Lung (tissue), 12 donors: ENCODE results near the gene TRAF7. TPM values are rescaled to one million over a fixed set of nuclear protein-coding genes. Genes with fewer than 3 reads are reported as not detected.

Experiments used
- ATAC-seq: fragments of 200-7000 bp; cut with Tn5 transposase; one replicate; pipeline ENCODE4 v1.9.1; 2020; ENCODE audit warnings: moderate number of reproducible peaks; ENCODE audit not compliant: insufficient read depth, low FRiP score
- DNase-seq, 3 donors: peaks; one replicate each; pipeline ENCODE4 v3.0.0-alpha.2; 2013 to 2017
- H3K27ac ChIP-seq, 2 donors: one replicate each; pipeline ENCODE4 v1.5.1; 2013; ENCODE audit warnings: mild to moderate bottlenecking in 2 of 2, moderate library complexity in 2 of 2, control low read depth in 1 of 2, inconsistent platforms in 1 of 2, low read depth in 1 of 2, low read length in 1 of 2
- H3K27me3 ChIP-seq, 3 donors: one replicate each; pipeline ENCODE4 v1.5.1; 2013; ENCODE audit warnings: low read length in 2 of 3; ENCODE audit not compliant: control insufficient read depth in 3 of 3, insufficient read depth in 3 of 3
- H3K36me3 ChIP-seq, 4 donors: one replicate each; pipeline ENCODE4 v1.5.1; 2013; ENCODE audit warnings: low read length in 4 of 4, mild to moderate bottlenecking in 1 of 4, moderate library complexity in 1 of 4; ENCODE audit not compliant: control insufficient read depth in 4 of 4, insufficient read depth in 4 of 4
- H3K4me1 ChIP-seq, 5 donors: one replicate each; pipeline ENCODE4 v1.5.1; 2013; ENCODE audit warnings: low read length in 5 of 5, mild to moderate bottlenecking in 2 of 5, moderate library complexity in 1 of 5; ENCODE audit not compliant: control insufficient read depth in 5 of 5, insufficient read depth in 5 of 5
- H3K4me3 ChIP-seq: one replicate; pipeline ENCODE4 v1.5.1; 2013; ENCODE audit warnings: mild to moderate bottlenecking, control low read depth, moderate library complexity
- H3K9ac ChIP-seq, 2 donors: one replicate each; pipeline ENCODE4 v1.5.1; 2013; ENCODE audit warnings: low read length in 2 of 2, control low read depth in 1 of 2; ENCODE audit not compliant: insufficient read depth in 1 of 2
- H3K9me3 ChIP-seq, 4 donors: one replicate each; pipeline ENCODE4 v1.5.1; 2013; ENCODE audit warnings: low read length in 3 of 4, mild to moderate bottlenecking in 1 of 4, moderate library complexity in 1 of 4; ENCODE audit not compliant: control insufficient read depth in 4 of 4, insufficient read depth in 3 of 4
- CTCF ChIP-seq: IDR thresholded peaks from 2 replicates; pipeline ENCODE4 v1.5.1; 2012; ENCODE audit warnings: mild to moderate bottlenecking; ENCODE audit errors: control extremely low read depth, extremely low read depth
- WGBS, 2 donors: extraction: QIAGEN DNeasy Blood & Tissue Kit; methylation state at CpG; one replicate each; pipeline ENCODE4 v1.1.7; 2013; 5-methylcytosine and 5-hydroxymethylcytosine counted together
- polyA plus RNA-seq, 2 donors: library from polyadenylated mRNA; stranded (reverse); fragments of 200-250 nt; gene quantifications; one replicate each; pipeline ENCODE4 v1.2.1, GENCODE V29; 2013
- total RNA-seq, 2 donors: library from RNA; depleted of rRNA in 1 of 2; stranded (reverse); fragments of >200 nt in 1 of 2; gene quantifications; one replicate each; pipeline ENCODE4 v1.2.1, GENCODE V29; 2014 to 2021
- donor health status: control.
- donor health status: control.
- donor health status: Bipolar disorder and iron deficiency.
- donor health status: healthy.
- donor health status: DM: yes; HTN: yes; CAD: no.

The TRAF7 gene
- total and polyA plus RNA-seq, 4 donors, result 33.4 to 74.2 (median 48.3) TPM

- peaks cover 0 to 3% (median 0%) of the 10 kb centered on the region in 5 donors for H3K4me1 ChIP-seq
Observed at GRCh38 chr16:2172688-2173335, 17.2 kb downstream of the TRAF7 start.

GRCh38 chr16:2173366-2173765 lies 17.8 kb downstream of the TRAF7 start:
- H3K4me1 ChIP-seq, result peaks cover 0 to 3% (median 0%) of the 10 kb centered on the region in 5 donors
- 93 to 98% methylated on average over 14 of the region's 14 CpGs for WGBS, 2 donors
- peaks cover 4 to 77% (median 13%) of the 10 kb centered on the region in 4 donors for H3K36me3 ChIP-seq
- no peaks in the 10 kb centered on the region for H3K27me3 ChIP-seq
- H3K27ac ChIP-seq, result no peak overlapping the region
- no peaks in the 10 kb centered on the region for H3K9me3 ChIP-seq
- no peak overlapping the region for H3K4me3 ChIP-seq
- no peak for TF ChIP-seq CTCF
- DNase-seq (no peak), ATAC-seq (no peak)
- no peak overlapping the region for H3K9ac ChIP-seq

More at GRCh38 chr16:2172688-2173335, 17.2 kb downstream of the TRAF7 start:
- H3K36me3 ChIP-seq, result peaks cover 4 to 80% (median 15%) of the 10 kb centered on the region in 4 donors
- 93 to 96% methylated on average over 29 of the region's 29 CpGs for WGBS, 2 donors
- no peaks in the 10 kb centered on the region for H3K27me3 ChIP-seq
- DNase-seq (no peak), ATAC-seq (no peak)
- no peak for TF ChIP-seq CTCF
- no peak overlapping the region for H3K27ac ChIP-seq
- no peak overlapping the region for H3K9ac ChIP-seq
- no peak overlapping the region for H3K4me3 ChIP-seq
- H3K9me3 ChIP-seq, result no peaks in the 10 kb centered on the region

- no peak for ATAC-seq
Observed at GRCh38 chr16:2173916-2174315, 18.3 kb downstream of the TRAF7 start.

More at GRCh38 chr16:2173916-2174315, 18.3 kb downstream of the TRAF7 start:
- H3K4me1 ChIP-seq, result peaks cover 0 to 3% (median 0%) of the 10 kb centered on the region in 5 donors
- H3K27me3 ChIP-seq, result no peaks in the 10 kb centered on the region
- DNase-seq, result no peak
- no peak for TF ChIP-seq CTCF
- no peak overlapping the region for H3K9ac ChIP-seq
- 95 to 96% methylated on average over 4 of the region's 4 CpGs for WGBS, 2 donors
- H3K36me3 ChIP-seq, result peaks cover 4 to 74% (median 11%) of the 10 kb centered on the region in 4 donors
- no peaks in the 10 kb centered on the region for H3K9me3 ChIP-seq
- no peak overlapping the region for H3K4me3 ChIP-seq
- no peak overlapping the region for H3K27ac ChIP-seq
